HEK293 (cell line): ENCODE data around the gene ZNF408.

Experiments used
- AEBP2 ChIP-seq: fragments of 450-650 bp; formaldehyde crosslinking; IDR thresholded peaks from 2 replicates; pipeline ENCODE4 v1.5.1; 2016; ENCODE audit warnings: missing biosample characterization, missing genetic modification characterization, borderline replicate concordance
- EGR2 ChIP-seq: fragments of 450-650 bp; formaldehyde crosslinking; IDR thresholded peaks from 2 replicates; pipeline ENCODE4 v1.5.1; 2016; ENCODE audit warnings: low read depth, missing biosample characterization, missing genetic modification characterization
- FEZF1 ChIP-seq: fragments of 450-650 bp; formaldehyde crosslinking; IDR thresholded peaks from 2 replicates; pipeline ENCODE4 v1.5.1; 2016; ENCODE audit warnings: missing biosample characterization, missing genetic modification characterization
- GLI2 ChIP-seq: fragments of 450-650 bp; formaldehyde crosslinking; IDR thresholded peaks from 2 replicates; pipeline ENCODE4; 2017; ENCODE audit warnings: missing biosample characterization, missing genetic modification characterization, low read depth, borderline replicate concordance
- HIC1 ChIP-seq: fragments of 450-650 bp; formaldehyde crosslinking; IDR thresholded peaks from 2 replicates; pipeline ENCODE4 v1.5.1; 2016; ENCODE audit warnings: missing biosample characterization, missing genetic modification characterization
- HOXD13 ChIP-seq: sonication (generic); formaldehyde crosslinking; IDR thresholded peaks from 2 replicates; pipeline ENCODE4 v1.8.0; 2022; ENCODE audit warnings: missing genetic modification reagents, borderline replicate concordance
- KLF1 ChIP-seq: fragments of 450-650 bp; formaldehyde crosslinking; IDR thresholded peaks from 2 replicates; pipeline ENCODE4 v1.5.1; 2016; ENCODE audit warnings: missing biosample characterization, missing genetic modification characterization
- OVOL3 ChIP-seq: fragments of 450-650 bp; formaldehyde crosslinking; IDR thresholded peaks from 2 replicates; pipeline ENCODE4 v1.5.1; 2016; ENCODE audit warnings: missing biosample characterization, missing genetic modification characterization
- ZBTB11 ChIP-seq: fragments of 450-650 bp; formaldehyde crosslinking; conservative IDR thresholded peaks from 2 replicates; pipeline ENCODE4 v1.5.1; 2016; ENCODE audit warnings: low read depth, missing biosample characterization, missing genetic modification characterization
- ZBTB17 ChIP-seq: fragments of 450-650 bp; formaldehyde crosslinking; IDR thresholded peaks from 2 replicates; pipeline ENCODE4 v1.5.1; 2016; ENCODE audit warnings: missing biosample characterization, missing genetic modification characterization
- ZFP3 ChIP-seq: fragments of 450-650 bp; formaldehyde crosslinking; IDR thresholded peaks from 2 replicates; pipeline ENCODE4 v1.5.1; 2016; ENCODE audit warnings: low read depth, missing biosample characterization, missing genetic modification characterization
- ZFP69B ChIP-seq: fragments of 450-650 bp; formaldehyde crosslinking; IDR thresholded peaks from 2 replicates; pipeline ENCODE4 v1.5.1; 2016; ENCODE audit warnings: missing biosample characterization, missing genetic modification characterization
- ZNF10 ChIP-seq: fragments of 450-650 bp; formaldehyde crosslinking; IDR thresholded peaks from 2 replicates; pipeline ENCODE4 v1.5.1; 2017; ENCODE audit warnings: missing biosample characterization, missing genetic modification characterization
- ZNF280D ChIP-seq: fragments of 450-650 bp; formaldehyde crosslinking; IDR thresholded peaks from 2 replicates; pipeline ENCODE4 v1.5.1; 2016; ENCODE audit warnings: missing biosample characterization, missing genetic modification characterization
- ZNF335 ChIP-seq: fragments of 450-650 bp; formaldehyde crosslinking; conservative IDR thresholded peaks from 2 replicates; pipeline ENCODE4 v1.5.1; 2016; ENCODE audit warnings: missing biosample characterization, missing genetic modification characterization
- ZNF510 ChIP-seq: fragments of 450-650 bp; formaldehyde crosslinking; IDR thresholded peaks from 2 replicates; pipeline ENCODE4 v1.5.1; 2018; ENCODE audit warnings: mild to moderate bottlenecking, missing genetic modification characterization, missing biosample characterization; ENCODE audit not compliant: insufficient replicate concordance
- ZNF560 ChIP-seq: fragments of 450-650 bp; formaldehyde crosslinking; IDR thresholded peaks from 2 replicates; pipeline ENCODE4 v1.5.1; 2017; ENCODE audit warnings: missing biosample characterization, missing genetic modification characterization, borderline replicate concordance
- ZNF585B ChIP-seq: fragments of 450-650 bp; formaldehyde crosslinking; IDR thresholded peaks from 2 replicates; pipeline ENCODE4 v1.5.1; 2016; ENCODE audit warnings: missing biosample characterization, missing genetic modification characterization
- ZNF610 ChIP-seq: fragments of 450-650 bp; formaldehyde crosslinking; IDR thresholded peaks from 2 replicates; pipeline ENCODE4 v1.5.1; 2016; ENCODE audit warnings: missing biosample characterization, missing genetic modification characterization, borderline replicate concordance
- ZNF621 ChIP-seq: fragments of 450-650 bp; formaldehyde crosslinking; IDR thresholded peaks from 2 replicates; pipeline ENCODE4 v1.5.1; 2017; ENCODE audit warnings: missing biosample characterization, missing genetic modification characterization
- ZNF623 ChIP-seq: fragments of 450-650 bp; formaldehyde crosslinking; IDR thresholded peaks from 2 replicates; pipeline ENCODE4 v1.5.1; 2016; ENCODE audit warnings: missing biosample characterization, missing genetic modification characterization
- ZNF629 ChIP-seq: fragments of 450-650 bp; formaldehyde crosslinking; IDR thresholded peaks from 2 replicates; pipeline ENCODE4 v1.5.1; 2017; ENCODE audit warnings: missing biosample characterization, missing genetic modification characterization
- ZNF677 ChIP-seq: fragments of 450-650 bp; IDR thresholded peaks from 2 replicates; pipeline ENCODE4 v1.5.0; 2018; ENCODE audit warnings: missing biosample characterization, mild to moderate bottlenecking, missing genetic modification characterization, moderate library complexity
- ZNF76 ChIP-seq: fragments of 450-650 bp; formaldehyde crosslinking; IDR thresholded peaks from 2 replicates; pipeline ENCODE4; 2016; ENCODE audit warnings: low read depth, missing biosample characterization, missing genetic modification characterization, borderline replicate concordance
- ZNF777 ChIP-seq: fragments of 450-650 bp; formaldehyde crosslinking; IDR thresholded peaks from 2 replicates; pipeline ENCODE4 v1.5.1; 2017; ENCODE audit warnings: missing biosample characterization, missing genetic modification characterization, borderline replicate concordance
- ZNF791 ChIP-seq: fragments of 450-650 bp; formaldehyde crosslinking; IDR thresholded peaks from 2 replicates; pipeline ENCODE4 v1.5.1; 2016; ENCODE audit warnings: missing biosample characterization, missing genetic modification characterization
- ZSCAN30 ChIP-seq: fragments of 450-650 bp; IDR thresholded peaks from 2 replicates; pipeline ENCODE4 v1.5.1; 2018; ENCODE audit warnings: missing biosample characterization, mild to moderate bottlenecking, missing genetic modification characterization, moderate library complexity
- ZXDB ChIP-seq: fragments of 450-650 bp; formaldehyde crosslinking; IDR thresholded peaks from 2 replicates; pipeline ENCODE4 v1.5.1; 2016; ENCODE audit warnings: missing biosample characterization, missing genetic modification characterization

ZNF408 gene

DNA sequence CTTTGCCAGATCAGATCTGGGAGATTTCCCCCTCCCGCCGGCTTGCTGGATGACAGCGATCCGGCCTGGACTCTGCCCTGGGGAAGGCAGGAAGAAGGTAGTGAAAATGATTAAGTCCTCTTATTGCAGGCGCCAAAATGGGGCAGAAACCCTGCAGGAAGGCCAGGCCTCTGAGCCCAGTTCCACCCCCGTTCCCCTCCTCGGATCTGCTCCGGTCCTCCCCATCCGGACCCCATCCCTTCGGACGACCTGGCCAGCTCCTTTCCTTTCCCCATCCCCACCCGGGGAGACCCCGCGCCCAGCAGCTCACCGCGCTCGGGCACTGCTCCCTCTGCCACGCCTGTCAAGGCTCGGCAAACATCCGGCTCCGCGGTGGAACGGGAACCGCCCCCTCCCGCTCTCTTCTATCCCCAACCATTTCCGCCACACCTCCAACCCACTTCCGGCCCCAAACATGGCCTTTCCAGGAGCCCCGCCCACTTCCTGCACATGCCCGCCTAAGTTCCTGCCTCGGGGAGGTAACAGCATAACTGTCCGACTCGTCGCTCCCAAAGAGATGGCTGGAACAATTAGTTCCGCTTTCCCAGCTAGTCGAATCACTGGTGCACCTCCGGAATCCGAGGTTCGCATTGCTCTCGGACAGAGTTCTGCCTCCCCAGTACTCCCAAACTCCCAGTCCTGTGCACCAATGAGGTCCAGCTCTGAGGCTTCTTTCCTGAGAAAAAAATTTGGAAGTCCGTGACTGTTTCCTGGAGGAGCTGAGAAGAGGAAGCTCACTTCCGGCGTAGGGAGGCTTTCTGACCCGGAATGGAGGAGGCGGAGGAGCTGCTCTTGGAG lies at the start of gene ZNF408, which contains the start of gene ARHGAP1 (continued):
- TF ChIP-seq EGR2 (tag by site-specific recombination) (0 out of 2 replicates have a peak, but pooled peaks have one; percentile 10), HOXD13 (no peak), ZXDB (tag by site-specific recombination) (peak; percentile 94), ZNF621 (no peak), ZNF76 (tag by site-specific recombination) (peak; percentile 88), ZBTB11 (peak; percentile 100), KLF1 (tag by site-specific recombination) (peak; percentile 78), ZNF335 (peak; percentile 78), ZNF280D (tag by site-specific recombination) (peak; percentile 53; the same call in 1 of the 2 replicates), ZNF510 (no peak), ZFP69B (tag by site-specific recombination) (peak; percentile 80), ZNF623 (tag by site-specific recombination) (peak; percentile 30; the same call in 1 of the 2 replicates), HIC1 (peak; percentile 41; the same call in 1 of the 2 replicates), OVOL3 (tag by site-specific recombination) (0 out of 2 replicates have a peak, but pooled peaks have one; percentile 63), ZNF777 (no peak; the same call in 1 of the 2 replicates), ZNF560 (tag by site-specific recombination) (no peak), ZBTB17 (tag by site-specific recombination) (peak; percentile 92), FEZF1 (peak; percentile 45; the same call in 1 of the 2 replicates), GLI2 (tag by site-specific recombination) (no peak), ZFP3 (tag by site-specific recombination) (no peak), ZNF791 (no peak), ZNF629 (tag by site-specific recombination) (peak; percentile 90), ZNF10 (tag by site-specific recombination) (no peak; the same call in 1 of the 2 replicates), ZNF610 (0 out of 2 replicates have a peak, but pooled peaks have one; percentile 44), ZNF585B (tag by site-specific recombination) (no peak), AEBP2 (tag by site-specific recombination) (no peak), ZSCAN30 (tag by site-specific recombination) (peak; percentile 71; the same call in 1 of the 2 replicates), ZNF677 (no peak)
